DOHH2 (cell line): ENCODE data around the gene ZNF764.

Experiments used
- CTCF ChIP-seq: fragments of 200-600 bp; sonication (generic); IDR thresholded peaks from one replicate; pipeline ENCODE4 v1.5.1; 2014; ENCODE audit warnings: antibody characterized with exemption, mild to moderate bottlenecking, low read depth, low read length; ENCODE audit not compliant: poor library complexity, severe bottlenecking
- EZH2phosphoT487 ChIP-seq: fragments of 200-600 bp; sonication (generic); IDR thresholded peaks from 2 replicates; pipeline ENCODE4 v1.6.1; 2017; ENCODE audit warnings: borderline replicate concordance, mild to moderate bottlenecking, antibody characterized with exemption, low read length, moderate library complexity, mixed read lengths

DNA sequence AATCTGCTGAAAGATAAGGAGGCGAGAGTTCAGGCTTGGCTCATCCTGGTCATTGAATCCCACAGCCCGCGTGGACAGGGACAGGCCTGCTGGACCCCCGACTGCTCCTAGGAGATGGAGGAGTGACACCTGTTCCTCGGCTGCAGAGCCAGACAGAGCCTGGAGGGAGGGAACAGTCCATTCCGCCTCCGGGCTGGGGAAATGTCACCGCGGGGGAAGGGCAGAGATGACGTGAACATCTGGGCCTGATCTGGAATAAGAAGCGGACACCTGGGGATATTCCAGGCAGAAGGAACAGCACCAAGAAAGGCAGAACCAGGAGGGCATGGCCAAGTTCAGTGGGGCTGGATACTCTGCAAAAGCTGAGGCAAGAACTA is 25.0 kb downstream of the ZNF764 start:
- no peak for TF ChIP-seq CTCF
- TF ChIP-seq EZH2phosphoT487: no peak
